PFSK-1 (cell line): ENCODE results near the gene ADD2.

Source experiments
- POLR2AphosphoS5 ChIP-seq: IDR thresholded peaks from 2 replicates; pipeline ENCODE4 v1.6.1; 2012; ENCODE audit warnings: low read depth, mild to moderate bottlenecking, control low read depth, low read length, moderate library complexity
- REST ChIP-seq, 2 experiments: IDR thresholded peaks; 2 replicates each; pipeline versions ENCODE4 v1.6.1 to v1.8.0; 2011 to 2012; ENCODE audit warnings: low read depth in 2 of 2, low read length in 2 of 2, control low read depth in 1 of 2, inconsistent platforms in 1 of 2, mild to moderate bottlenecking in 1 of 2, moderate library complexity in 1 of 2; ENCODE audit not compliant: insufficient read depth in 1 of 2
- TAF1 ChIP-seq: IDR thresholded peaks from 2 replicates; pipeline ENCODE4 v1.6.1; 2012; ENCODE audit warnings: low read length, control low read depth, borderline replicate concordance; ENCODE audit not compliant: insufficient read depth

DNA sequence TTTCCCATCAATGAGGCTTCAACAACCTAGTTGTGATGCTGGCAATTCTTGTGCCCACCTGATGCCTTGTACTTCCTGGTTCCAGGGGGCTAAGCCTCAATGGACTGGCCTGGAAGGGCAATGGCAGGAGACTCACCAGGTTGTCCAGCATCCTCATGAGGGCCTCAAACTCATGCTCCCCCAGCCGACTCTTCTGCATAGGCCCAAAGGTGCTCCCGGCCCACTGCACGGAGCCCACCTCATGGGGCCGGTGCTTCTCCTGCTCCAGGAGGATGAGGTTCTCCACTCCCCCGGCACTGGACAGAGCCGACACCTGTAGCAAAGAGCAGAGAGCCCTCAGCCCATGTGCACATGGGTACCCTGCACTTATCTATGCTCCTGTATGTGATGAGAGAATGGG, 84.5 kb downstream of the ADD2 start:
- TF ChIP-seq TAF1 (no peak), POLR2AphosphoS5 (no peak), REST (IDR thresholded peaks at IDR 0.05; ENCODE audit: insufficient read depth in 1 of 2, low read depth in 2 of 2, low read length in 2 of 2) (no peak)
